Thymus (tissue), 11 donors: ENCODE results near the gene EDDM13. TPM values are rescaled to one million over a fixed set of nuclear protein-coding genes. Genes with fewer than 3 reads are reported as not detected.

Source experiments
- DNase-seq, 9 donors: peaks; one replicate each; pipeline ENCODE4 v3.0.0-alpha.2; 2013; ENCODE audit warnings: low spot score in 9 of 9, low read depth in 6 of 9, missing footprints in 1 of 9
- H3K27ac ChIP-seq, 2 donors: one replicate each; pipeline ENCODE4 v1.5.1; 2013; ENCODE audit warnings: control low read depth in 1 of 2, low read depth in 1 of 2, low read length in 1 of 2, mild to moderate bottlenecking in 1 of 2, moderate library complexity in 1 of 2
- H3K27me3 ChIP-seq, 2 donors: one replicate each; pipeline ENCODE4 v1.5.1; 2013; ENCODE audit warnings: low read length in 1 of 2; ENCODE audit not compliant: control insufficient read depth in 2 of 2, insufficient read depth in 1 of 2
- H3K36me3 ChIP-seq, 2 donors: one replicate each; pipeline ENCODE4 v1.5.1; 2013; ENCODE audit warnings: low read length in 1 of 2, mild to moderate bottlenecking in 1 of 2, moderate library complexity in 1 of 2; ENCODE audit not compliant: control insufficient read depth in 2 of 2, insufficient read depth in 2 of 2
- H3K4me1 ChIP-seq, 2 donors: one replicate each; pipeline ENCODE4 v1.5.1; 2013; ENCODE audit warnings: low read length in 2 of 2; ENCODE audit not compliant: control insufficient read depth in 2 of 2, insufficient read depth in 2 of 2
- H3K4me3 ChIP-seq, 2 donors: one replicate each; pipeline ENCODE4 v1.5.1; 2013; ENCODE audit warnings: low read length in 2 of 2, control low read depth in 1 of 2, mild to moderate bottlenecking in 1 of 2
- H3K9me3 ChIP-seq, 2 donors: one replicate each; pipeline ENCODE4 v1.5.1; 2013; ENCODE audit warnings: low read length in 1 of 2, mild to moderate bottlenecking in 1 of 2; ENCODE audit not compliant: control insufficient read depth in 2 of 2, insufficient read depth in 1 of 2
- WGBS: extraction: QIAGEN DNeasy Blood & Tissue Kit; methylation state at CpG from one replicate; pipeline ENCODE4 v1.1.7; 2013; 5-methylcytosine and 5-hydroxymethylcytosine counted together
- polyA plus RNA-seq: library from polyadenylated mRNA; stranded (reverse); fragments of 200-250 nt; gene quantifications from one replicate; pipeline ENCODE4 v1.2.3, GENCODE V29; 2013
- total RNA-seq: library from RNA; stranded (reverse); fragments of 120-200 nt; gene quantifications from one replicate; pipeline ENCODE4 v1.2.4, GENCODE V29; 2013
- donor health status: healthy.

EDDM13 gene
- total and polyA plus RNA-seq, 2 donors = 0.85 to 3.1 TPM

DNA sequence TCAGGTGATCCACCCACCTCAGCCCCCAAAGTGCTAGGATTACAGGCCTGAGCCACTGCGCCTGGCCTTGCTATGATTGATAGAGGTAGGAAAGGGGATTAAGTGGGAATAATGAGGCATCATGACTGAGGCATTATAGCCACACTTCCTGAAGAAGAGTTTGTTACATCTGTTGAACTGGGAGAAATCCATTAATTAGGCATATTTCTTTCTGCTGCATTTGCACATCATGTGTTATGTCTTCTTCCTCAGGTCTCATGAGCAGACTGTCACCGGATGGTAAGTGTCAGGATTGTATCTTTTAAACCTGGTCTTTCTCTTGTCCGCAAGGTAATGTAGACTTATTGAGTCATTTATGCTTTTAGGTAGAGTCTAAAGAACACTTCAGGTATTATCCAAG is 12.2 kb downstream of the EDDM13 start:
- Histone ChIP-seq H3K36me3 (no peaks in the 10 kb centered on the region), H3K4me1 (no peaks in the 10 kb centered on the region), H3K27me3 (no peaks in the 10 kb centered on the region), H3K27ac (no peak overlapping the region), H3K9me3 (no peaks in the 10 kb centered on the region), H3K4me3 (no peak overlapping the region)
- no peak for DNase-seq
- WGBS = 98% methylated on average over 3 of the region's 3 CpGs

DNA sequence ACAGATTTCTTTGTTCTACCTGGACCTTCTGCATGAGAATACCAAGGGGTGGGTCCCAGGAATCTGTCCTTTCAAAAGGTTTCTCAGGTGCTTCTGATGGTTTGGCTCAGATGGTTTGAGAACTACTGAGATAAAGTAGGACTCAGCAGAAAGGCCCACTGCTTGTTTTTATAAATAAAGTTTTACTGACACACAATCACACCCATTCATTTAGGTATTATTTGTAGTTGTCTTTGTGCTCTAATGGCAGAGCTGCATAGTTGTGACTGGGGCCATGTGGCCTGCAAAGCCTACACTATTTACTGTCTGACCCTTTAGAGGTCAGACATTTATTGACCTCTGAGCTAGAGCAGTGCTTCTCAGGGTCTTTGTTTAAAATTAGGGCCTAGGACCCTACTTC is 17.6 kb downstream of the EDDM13 start:
- no peak overlapping the region for H3K4me3 ChIP-seq
- H3K27ac ChIP-seq = no peak overlapping the region
- no peak for DNase-seq
- no peaks in the 10 kb centered on the region for H3K27me3 ChIP-seq
- no peaks in the 10 kb centered on the region for H3K4me1 ChIP-seq
- no peaks in the 10 kb centered on the region for H3K9me3 ChIP-seq
- peaks cover 0 to 3% of the 10 kb centered on the region in 2 donors for H3K36me3 ChIP-seq

DNA sequence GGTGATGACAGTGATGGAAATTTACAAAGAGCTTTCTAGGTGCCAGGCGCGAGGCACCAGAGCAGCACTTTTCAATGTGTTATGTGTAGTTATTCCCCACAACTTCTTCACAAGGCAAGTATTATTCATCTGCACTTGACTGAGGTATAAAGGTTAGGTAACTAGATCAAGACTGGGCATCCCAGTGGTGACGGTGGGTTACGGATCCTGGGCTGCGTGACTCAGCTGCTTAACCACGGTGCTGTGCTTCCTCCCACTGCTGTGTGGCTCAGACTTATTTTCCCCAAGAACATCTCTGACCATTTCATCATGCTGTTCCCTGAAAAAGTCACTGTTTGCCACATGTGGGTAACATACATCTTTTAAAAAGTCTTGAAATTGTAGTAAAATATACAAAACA is 19.3 kb downstream of the EDDM13 start:
- Histone ChIP-seq H3K27me3 (no peaks in the 10 kb centered on the region), H3K4me1 (no peaks in the 10 kb centered on the region), H3K36me3 (peaks cover 3 to 4% of the 10 kb centered on the region in 2 donors), H3K4me3 (no peak overlapping the region), H3K9me3 (no peaks in the 10 kb centered on the region), H3K27ac (no peak overlapping the region)
- DNase-seq = no peak
- whole genome bisulfite sequencing = 94% methylated on average over 6 of the region's 6 CpGs

DNA sequence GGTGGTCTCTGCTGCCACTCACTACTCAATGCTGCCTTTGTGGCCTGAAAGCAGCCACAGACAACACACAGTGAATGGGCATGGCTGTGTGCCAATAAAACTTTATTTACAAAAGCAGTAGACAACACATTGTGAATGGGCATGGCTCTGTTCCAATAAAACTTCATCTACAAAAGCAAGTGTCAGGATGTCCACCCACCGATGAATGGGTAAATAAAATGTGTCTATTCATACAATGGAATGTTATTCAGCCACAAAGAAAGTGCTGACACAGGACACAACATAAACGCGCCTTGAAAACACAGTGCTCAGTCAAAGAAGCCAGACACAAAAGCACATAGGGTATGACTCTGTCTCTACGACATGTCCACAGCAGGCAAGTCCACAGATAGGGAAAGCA is 22.0 kb downstream of the EDDM13 start:
- WGBS = 96% methylated on average over 4 of the region's 4 CpGs
- peaks cover 3 to 4% of the 10 kb centered on the region in 2 donors for H3K36me3 ChIP-seq
- H3K27me3 ChIP-seq = no peaks in the 10 kb centered on the region
- H3K9me3 ChIP-seq = no peaks in the 10 kb centered on the region
- no peak for DNase-seq
- no peak overlapping the region for H3K4me3 ChIP-seq
- H3K4me1 ChIP-seq = no peaks in the 10 kb centered on the region
- no peak overlapping the region for H3K27ac ChIP-seq

DNA sequence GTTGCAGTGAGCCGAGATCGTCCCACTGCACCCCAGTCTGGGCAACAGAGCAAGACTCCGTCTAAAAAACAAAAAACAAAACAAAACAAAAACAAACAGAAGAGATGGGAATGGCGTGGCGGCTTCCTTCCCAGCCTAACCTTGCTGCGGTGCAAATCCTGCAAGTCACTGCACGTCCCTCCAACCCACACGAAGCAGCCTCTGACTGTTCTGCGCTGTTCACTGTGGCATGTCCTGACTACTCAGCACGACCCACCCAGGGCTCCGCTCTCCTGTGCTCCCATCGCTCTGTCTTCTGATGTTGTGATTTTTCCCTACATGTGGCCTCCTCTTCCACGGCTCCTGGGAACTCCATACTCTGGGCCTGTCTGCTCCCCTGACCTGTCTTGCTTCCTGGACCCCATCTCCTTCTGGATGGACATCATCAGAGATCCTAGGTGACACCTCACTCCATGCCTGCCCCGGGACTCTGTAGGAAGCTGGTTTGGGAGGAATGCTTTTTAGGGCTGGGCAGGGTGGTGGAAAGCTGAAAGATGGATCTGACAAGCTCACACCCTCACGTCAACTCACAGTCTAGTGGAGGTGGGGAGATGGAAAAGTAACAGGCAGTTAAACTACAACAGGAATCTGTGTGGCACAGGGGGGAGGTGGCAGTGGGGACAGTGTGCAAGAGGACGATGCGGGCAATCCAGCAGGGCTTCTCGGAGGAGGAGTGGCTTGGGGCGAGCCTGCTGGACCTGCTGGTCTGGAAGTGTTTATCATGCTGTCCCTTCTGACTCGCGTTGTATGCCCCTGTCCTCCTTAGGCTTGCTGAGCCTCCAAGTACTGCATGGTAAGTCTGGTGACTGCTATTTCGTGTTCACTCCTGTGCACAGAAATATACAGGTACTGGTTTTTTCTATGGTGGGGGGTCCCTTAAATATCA is 23.2 kb downstream of the EDDM13 start:
- H3K36me3 ChIP-seq = peaks cover 3 to 4% of the 10 kb centered on the region in 2 donors
- no peaks in the 10 kb centered on the region for H3K4me1 ChIP-seq
- 96% methylated on average over 22 of the region's 22 CpGs for WGBS
- H3K27ac ChIP-seq = no peak overlapping the region
- no peaks in the 10 kb centered on the region for H3K27me3 ChIP-seq
- no peak overlapping the region for H3K4me3 ChIP-seq
- H3K9me3 ChIP-seq = no peaks in the 10 kb centered on the region
- no peak for DNase-seq

DNA sequence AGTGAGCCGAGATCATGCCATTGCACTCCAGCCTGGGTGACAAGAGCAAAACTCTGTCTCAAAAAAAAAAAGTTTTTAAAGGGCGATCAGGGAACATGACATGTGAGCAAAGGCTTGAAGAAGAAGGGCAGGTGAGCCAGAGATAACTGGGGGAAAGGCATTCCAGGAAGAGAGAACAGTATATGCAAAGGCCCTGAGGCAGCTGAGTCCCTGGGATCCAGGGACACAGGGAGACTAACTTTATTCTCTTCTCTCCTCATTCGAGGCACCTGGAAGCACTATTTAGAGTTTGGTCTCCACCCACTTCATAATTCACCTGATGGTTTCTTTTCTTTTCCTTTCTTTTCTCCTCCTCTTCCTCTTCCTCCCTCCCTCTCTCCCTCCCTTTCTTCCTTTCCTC is 24.5 kb downstream of the EDDM13 start:
- Histone ChIP-seq H3K4me1 (no peaks in the 10 kb centered on the region), H3K36me3 (peaks cover 3 to 4% of the 10 kb centered on the region in 2 donors), H3K27ac (no peak overlapping the region), H3K27me3 (no peaks in the 10 kb centered on the region), H3K9me3 (no peaks in the 10 kb centered on the region), H3K4me3 (no peak overlapping the region)
- 99% methylated on average over 3 of the region's 3 CpGs for WGBS
- no peak for DNase-seq

DNA sequence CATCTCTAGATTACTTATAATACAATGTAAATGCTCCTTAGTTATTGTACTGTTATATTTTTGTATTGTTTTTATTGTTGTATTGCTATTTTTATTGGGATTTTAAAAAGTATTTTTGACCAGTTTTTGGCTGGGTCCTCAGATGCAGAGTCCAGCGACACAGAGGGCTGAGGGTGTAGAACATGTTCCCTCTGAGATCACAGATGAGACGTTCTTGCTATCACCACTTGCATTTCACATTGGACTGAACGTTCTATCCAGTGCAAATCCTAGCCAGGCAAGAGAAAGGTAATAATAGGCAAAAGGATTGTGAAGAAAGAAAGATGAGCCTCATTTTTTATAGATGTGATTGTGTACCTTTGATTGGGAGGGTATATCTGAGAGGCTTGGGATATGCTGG is 27.1 kb downstream of the EDDM13 start:
- H3K9me3 ChIP-seq = no peaks in the 10 kb centered on the region

DNA sequence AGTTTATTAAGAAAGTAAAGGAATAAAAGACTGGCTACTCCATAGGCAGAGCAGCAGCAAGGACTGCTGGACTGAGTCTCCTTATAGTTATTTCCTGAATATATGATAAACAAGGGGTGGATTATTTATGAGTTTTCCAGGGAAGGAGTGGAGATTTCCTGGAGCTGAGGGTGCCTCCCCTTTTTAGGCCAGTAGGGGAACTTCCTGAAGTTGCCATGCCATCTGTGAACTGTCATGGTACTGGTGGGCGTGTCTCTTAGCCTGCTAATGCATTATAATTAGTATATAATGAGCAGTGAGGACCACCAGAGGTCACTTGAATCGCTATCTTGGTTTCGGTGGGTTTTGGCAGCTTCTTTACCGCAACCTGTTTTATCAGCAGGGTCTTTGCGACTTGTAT is 28.6 kb downstream of the EDDM13 start:
- Histone ChIP-seq H3K27me3 (no peaks in the 10 kb centered on the region), H3K4me1 (no peaks in the 10 kb centered on the region), H3K27ac (no peak overlapping the region), H3K36me3 (peaks cover 0 to 4% of the 10 kb centered on the region in 2 donors), H3K4me3 (no peak overlapping the region), H3K9me3 (no peaks in the 10 kb centered on the region)
- DNase-seq = no peak
- WGBS = 96% methylated on average over 5 of the region's 5 CpGs

More for the DNA sequence above, 27.1 kb downstream of the EDDM13 start:
- H3K4me1 ChIP-seq = no peaks in the 10 kb centered on the region
- no peak overlapping the region for H3K27ac ChIP-seq
- H3K36me3 ChIP-seq = peaks cover 0 to 4% of the 10 kb centered on the region in 2 donors
- no peaks in the 10 kb centered on the region for H3K27me3 ChIP-seq
- no peak overlapping the region for H3K4me3 ChIP-seq
- WGBS = 97% methylated on average over 3 of the region's 3 CpGs
- DNase-seq = no peak

DNA sequence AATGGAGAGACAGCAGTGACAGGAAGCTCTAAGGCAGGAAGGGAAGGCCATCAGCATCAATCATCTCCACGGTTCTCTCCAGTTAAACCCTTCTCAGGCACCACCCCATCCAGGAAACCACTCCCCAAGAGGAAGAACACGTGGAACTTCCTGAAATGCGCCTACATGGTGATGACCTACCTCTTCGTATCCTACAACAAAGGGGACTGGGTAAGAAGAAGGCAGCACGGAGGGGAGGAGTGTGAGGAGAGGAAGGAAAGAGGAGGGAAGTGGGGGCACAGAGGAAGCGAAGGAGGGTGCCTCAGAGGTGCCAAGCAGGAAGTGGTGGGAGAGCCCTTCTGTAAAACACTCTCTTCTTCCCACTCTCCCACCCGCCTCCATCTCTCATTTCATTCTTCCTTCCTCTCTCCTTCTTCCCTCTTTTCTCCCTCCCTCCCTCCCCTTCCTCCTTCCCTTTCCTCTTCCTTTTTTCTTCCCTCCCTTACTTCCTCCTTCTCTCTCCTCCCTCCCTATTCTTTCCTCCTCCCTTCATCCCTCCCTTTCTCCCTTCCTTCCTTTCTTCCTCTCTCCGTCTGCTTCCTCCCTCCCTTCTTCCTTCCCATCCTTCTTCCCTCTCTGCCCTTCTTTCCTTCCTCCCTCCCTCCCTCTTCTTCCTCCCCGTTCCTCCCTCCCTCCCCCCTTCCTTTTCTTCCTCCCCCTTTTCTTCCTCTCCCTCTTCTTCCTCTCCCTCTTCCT is 29.5 kb downstream of the EDDM13 start:
- no peak overlapping the region for H3K4me3 ChIP-seq
- H3K4me1 ChIP-seq = no peaks in the 10 kb centered on the region
- peaks cover 0 to 4% of the 10 kb centered on the region in 2 donors for H3K36me3 ChIP-seq
- WGBS = 76% methylated on average over 9 of the region's 9 CpGs
- no peaks in the 10 kb centered on the region for H3K9me3 ChIP-seq
- DNase-seq = no peak
- no peaks in the 10 kb centered on the region for H3K27me3 ChIP-seq
- no peak overlapping the region for H3K27ac ChIP-seq
